COLO829 (cell line): ENCODE measurements around the gene PLEKHA4.

Experiments used
- DNase-seq: peaks from one replicate; pipeline ENCODE4 v3.0.0; 2012; ENCODE audit warnings: low spot score

Gene PLEKHA4

GRCh38 chr19:48826606-48827020, 41.8 kb downstream of the PLEKHA4 start:
- no peak for DNase-seq

DNA sequence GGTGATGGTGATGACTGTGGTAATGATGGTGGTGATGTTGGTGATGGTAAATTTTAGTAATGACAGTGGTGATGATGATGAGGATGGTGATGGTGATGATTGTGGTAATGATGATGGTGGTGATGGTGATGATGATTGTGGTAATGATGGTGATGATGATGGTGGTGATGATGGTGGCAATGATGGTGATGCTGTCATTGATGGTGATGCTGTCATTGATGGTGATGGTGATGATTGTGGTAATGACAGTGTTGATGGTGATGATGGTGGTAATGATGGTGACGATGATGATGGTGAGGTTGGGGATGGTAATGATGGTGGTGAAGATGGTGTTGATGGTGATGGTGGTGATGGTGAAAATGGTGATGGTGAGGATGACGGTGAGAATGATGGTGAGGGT, 45.9 kb downstream of the PLEKHA4 start:
- DNase-seq, result no peak

- DNase-seq, result no peak
Observed at GRCh38 chr19:48821633-48822032, 46.8 kb downstream of the PLEKHA4 start.

DNA sequence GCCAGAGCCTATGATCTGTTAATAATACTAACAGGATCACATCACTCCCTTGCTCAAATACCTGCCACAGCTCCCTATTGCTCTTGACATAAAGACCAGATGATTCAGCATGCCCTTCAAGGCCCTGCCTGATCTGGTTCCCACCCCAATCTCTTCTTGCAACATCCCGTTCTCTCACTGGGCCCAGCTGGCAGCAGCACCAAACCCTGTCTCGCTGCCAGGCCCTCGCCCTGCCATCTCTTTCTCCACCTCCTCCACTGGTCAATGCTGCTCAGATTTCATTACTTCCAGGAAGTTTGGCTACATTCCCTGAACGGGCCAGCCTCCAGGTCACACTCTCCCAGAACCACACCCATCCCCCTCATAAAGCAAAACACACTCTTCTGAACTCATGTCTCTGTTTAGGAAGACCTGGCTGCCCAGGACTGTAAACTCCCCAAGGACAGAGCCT, 49.0 kb downstream of the PLEKHA4 start:
- DNase-seq, result no peak

GRCh38 chr19:48818234-48818820, 50.1 kb downstream of the PLEKHA4 start:
- no peak for DNase-seq

DNA sequence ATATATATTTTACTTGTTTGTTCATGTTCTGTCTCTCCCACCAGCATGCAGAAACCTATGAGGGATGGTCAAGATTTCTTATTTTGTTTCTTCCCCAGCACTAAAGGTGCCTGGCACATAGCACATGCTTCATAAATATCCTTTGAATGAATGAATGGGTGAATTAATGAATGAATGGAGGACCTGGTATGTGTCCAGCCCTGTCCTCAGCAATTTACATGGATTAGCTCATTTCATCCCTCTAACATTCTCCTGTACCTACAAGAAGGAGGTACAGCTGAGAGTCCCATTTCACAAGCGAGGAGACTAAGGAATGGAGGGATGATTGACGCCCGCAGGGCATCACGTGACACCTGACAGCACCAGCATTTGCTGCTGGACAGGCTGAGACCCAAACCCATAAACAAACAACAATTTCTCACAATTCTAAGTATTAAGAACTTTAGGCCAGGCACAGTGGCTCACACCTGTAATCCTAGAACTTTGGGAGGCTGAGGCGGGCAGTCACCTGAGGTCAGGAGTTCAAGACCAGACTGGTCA, 50.8 kb downstream of the PLEKHA4 start:
- DNase-seq, result no peak

DNA sequence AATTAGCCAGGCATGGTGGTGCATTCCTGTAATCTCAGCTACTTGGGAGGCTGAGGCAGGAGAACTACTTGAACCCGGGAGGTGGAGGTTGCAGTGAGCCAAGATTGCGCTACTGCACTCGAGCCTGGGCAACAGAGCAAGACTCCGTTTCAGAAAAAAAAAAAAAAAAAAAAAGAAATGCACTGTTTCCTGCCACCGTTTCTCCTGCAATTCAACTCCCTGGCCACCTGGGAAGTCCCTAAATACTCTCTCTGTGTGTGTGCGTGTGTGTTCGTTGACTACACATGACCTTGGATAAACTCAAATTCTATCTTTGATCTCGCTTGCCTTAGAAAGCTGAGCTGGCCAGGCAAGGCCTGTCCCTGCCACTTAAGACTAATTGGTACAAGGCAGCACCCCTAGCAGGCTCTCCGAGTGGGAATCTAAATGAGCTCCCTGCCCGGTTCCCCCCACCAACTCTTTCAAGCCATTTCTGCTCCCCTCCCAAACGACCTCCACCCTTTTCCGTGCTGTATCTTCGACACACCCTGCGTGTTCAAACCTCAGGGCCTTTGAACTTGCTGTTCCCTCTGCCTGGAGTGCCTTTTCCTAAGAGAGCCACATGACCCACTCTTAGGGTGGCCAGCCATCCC, 52.4 kb downstream of the PLEKHA4 start:
- DNase-seq, result no peak

GRCh38 chr19:48814895-48815294, 53.5 kb downstream of the PLEKHA4 start:
- DNase-seq, result no peak

- no peak for DNase-seq
Observed at GRCh38 chr19:48813123-48813913, 55.1 kb downstream of the PLEKHA4 start.

GRCh38 chr19:48812094-48812929, 56.1 kb downstream of the PLEKHA4 start:
- DNase-seq, result no peak

DNA sequence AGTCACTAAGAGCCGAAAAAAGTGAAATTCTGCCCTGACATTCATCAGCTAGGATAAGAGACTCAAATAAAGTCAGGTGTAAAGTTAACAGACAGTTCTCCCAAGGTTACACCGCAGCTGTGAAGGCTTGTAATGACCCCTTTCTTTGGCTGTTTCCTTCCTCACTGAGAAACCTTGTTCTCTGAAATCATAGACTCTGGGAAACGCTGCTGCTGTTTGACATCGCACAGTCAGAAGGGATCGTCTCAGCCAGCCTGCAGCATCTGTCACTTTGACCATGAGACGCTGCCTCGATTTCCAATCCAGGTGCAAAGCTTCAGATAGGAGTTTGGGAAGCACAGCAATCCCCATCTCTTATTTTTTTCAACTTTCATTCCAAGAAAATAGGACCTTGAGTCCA, 58.3 kb downstream of the PLEKHA4 start:
- DNase-seq, result no peak

DNA sequence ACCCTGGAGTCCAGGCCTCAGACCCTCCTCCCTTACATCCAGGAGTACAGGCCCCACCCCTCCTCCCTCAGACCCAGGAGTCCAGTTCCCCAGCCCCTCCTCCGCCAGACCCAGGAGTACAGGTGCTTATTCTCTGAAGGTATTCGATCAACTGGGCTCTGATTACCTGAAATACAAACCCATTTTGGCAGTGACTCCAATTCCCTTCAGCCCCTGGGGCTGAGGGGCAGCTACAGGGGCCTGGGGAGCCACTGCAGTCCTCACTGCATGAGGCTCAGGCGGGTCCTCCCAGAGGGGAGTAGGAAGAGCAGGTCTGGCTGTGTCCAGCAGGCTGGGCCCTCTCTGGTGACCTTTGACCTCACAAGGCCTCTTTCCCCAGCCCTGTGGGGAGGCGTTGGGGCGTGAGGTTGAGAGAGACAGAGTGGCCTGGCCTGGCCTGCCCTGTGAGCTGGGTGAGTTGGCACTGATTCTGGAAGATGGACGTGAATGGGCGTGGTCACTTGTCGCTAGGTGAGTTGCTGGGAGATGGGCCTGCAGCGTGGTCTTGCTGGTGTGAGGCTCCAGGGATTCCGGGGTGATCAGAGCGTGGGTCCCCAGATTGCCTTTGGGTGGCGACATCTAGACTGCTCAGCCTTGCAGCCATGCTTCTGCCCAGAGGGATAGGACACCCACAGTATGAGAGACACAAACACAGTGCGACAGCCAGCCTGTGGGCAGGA, 60.7 kb downstream of the PLEKHA4 start:
- DNase-seq, result no peak

DNA sequence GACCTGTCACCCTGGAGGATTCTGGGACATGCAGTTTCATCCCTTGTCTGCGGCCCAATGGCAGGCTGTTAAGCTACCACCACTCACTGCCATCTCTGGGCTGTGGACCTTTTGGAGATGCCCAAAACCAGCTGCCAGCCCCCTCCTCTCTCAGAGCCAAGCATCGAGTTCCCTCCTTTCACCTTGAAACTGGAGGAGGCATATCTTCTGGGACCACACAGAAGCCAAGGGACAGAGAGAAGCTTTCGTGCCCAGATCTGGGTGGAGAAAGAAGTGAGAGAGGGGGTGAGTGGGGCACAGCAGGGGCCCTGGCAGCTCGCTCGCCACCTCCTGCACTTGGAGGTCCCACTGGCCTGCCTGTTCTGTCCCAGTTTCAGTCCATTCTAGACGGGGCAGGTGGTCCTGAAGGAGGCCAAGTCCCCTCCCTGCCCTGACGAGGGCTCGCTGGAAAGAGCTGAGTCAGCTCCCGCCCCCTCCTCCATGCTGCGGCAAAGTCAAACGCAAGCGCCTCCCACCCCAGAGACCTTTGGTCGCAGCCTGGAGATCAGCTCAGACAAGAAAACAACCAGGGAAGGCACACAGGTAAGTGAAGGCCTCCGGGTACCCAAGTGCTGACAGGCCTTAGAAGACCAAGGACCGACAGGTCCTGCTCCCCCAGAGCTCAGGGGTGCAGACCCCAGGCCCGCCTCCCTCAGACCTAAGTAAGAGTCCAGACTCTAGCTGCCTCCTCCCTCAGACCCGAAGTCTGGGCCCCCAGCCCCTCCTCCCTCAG, 61.4 kb downstream of the PLEKHA4 start:
- DNase-seq, result no peak

DNA sequence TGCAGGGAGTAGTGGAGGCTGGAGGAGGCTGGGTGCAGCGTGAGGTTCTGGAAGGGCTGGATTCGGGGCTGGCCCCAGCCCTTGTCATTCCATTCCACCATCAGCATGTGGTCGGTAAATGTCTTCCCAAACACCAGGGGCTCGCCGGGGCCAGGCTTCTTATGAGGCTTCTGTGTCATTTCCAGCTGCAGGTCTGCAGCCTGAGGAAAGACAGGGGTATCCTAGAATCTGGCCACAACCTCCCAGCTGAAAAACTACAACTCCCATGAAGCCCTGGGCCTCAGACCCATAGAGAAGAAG, 61.9 kb downstream of the PLEKHA4 start:
- DNase-seq, result peak; percentile 68

- DNase-seq, result no peak
Observed at GRCh38 chr19:48805452-48805851, 63.0 kb downstream of the PLEKHA4 start.

- no peak for DNase-seq
Observed at GRCh38 chr19:48804496-48804895, 63.9 kb downstream of the PLEKHA4 start.

DNA sequence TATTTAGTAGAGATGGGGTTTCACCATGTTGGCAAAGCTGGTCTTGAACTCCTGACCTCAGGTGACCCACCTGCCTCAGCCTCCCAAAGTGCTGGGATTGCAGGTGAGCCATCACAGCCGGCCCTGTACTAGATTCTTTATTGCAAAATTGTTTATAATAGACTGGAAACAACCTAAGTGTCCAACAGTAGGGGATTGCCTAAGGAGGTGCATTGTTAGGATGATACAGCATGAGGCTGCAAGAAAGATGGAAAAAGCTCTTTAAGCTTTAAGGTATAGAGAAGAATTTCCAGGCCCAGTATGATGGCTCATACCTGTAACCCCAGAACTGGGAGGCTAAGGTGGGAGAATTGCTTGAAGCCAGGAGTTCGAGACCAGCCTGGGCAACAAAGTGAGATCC, 65.8 kb downstream of the PLEKHA4 start:
- no peak for DNase-seq

- no peak for DNase-seq
Observed at GRCh38 chr19:48799358-48800300, 68.8 kb downstream of the PLEKHA4 start.

DNA sequence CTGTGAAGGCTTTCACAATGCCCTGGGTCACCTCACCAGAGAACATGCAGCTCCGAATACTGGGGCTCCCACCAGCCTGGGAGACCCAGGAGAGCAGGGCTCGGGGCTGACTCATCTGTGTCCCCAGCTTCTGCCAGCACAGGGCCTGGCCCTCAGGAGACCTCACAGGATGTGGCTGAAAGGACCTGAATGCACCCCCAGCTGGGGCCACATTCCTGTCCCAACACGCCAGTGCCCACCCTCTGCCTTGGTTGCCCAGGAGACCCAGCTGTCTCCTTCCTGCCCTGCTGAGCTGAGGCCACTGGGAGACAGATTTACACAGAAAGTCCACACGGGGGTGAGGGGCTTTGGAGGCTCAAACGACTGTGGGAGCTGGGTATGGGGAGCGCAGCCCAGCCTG, 69.5 kb downstream of the PLEKHA4 start:
- no peak for DNase-seq

DNA sequence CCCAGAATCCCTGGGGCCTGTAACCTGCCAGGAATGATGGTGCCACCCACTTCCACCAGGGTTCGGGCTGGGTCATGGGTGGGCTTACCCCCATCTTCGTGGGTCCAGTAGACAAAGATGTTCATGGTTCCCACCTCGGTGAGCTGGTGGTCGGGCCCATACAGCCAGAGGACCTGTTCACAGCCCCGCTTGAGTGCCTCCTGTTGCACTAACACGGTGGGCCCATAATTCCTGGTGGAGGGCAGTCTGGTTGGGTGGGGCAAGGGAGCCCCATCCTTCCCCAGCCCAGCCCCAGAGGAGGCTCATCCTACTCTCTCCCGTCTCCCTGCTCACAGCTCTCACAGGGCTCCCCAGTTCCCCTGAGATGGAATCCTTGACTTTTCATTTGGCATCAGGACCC, 71.3 kb downstream of the PLEKHA4 start:
- DNase-seq, result no peak
